Measurements from ENCODE around the gene SLC38A10. TPM values are rescaled to one million over a fixed set of nuclear protein-coding genes. Genes with fewer than 3 reads are reported as not detected.

SLC38A10 gene
- total RNA-seq, 1 donor from 2014 or later: 102 TPM

DNA sequence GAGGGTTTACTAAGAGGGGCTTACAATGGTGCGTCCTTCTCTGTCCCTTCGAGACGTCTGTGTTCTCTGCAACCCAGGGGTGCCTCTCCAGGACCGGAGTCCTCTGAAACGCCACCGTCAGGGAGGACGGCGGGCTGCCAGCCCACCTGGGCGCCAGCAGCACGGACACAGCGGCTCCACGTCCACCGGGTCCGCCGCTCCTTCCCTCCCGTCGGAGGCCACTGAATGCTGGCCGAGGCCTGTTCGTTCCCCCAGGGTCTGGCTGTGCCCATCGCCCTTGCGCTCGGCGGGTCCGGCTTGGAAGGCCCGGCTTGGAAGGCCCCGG is 56.7 kb downstream of the SLC38A10 start:
- Mint-ChIP-seq H3K36me3 (ENCODE audit: low read depth) (peaks cover 32% of the 10 kb centered on the region), H3K4me3 (ENCODE audit: low read depth) (peak overlapping the region; percentile 85), H3K27ac (no peak overlapping the region), H3K4me1 (ENCODE audit: low read depth) (peaks cover 20% of the 10 kb centered on the region), H3K9me3 (no peaks in the 10 kb centered on the region), H3K27me3 (ENCODE audit: low read depth) (no peaks in the 10 kb centered on the region)
- DNase-seq (ENCODE audit: low spot score): no peak
- intact Hi-C loops (cut with micrococcal nuclease): loop anchor here (5.0 kb wide), 1 partner anchor 249 kb away; no protein-coding TSS in a partner anchor

DNA sequence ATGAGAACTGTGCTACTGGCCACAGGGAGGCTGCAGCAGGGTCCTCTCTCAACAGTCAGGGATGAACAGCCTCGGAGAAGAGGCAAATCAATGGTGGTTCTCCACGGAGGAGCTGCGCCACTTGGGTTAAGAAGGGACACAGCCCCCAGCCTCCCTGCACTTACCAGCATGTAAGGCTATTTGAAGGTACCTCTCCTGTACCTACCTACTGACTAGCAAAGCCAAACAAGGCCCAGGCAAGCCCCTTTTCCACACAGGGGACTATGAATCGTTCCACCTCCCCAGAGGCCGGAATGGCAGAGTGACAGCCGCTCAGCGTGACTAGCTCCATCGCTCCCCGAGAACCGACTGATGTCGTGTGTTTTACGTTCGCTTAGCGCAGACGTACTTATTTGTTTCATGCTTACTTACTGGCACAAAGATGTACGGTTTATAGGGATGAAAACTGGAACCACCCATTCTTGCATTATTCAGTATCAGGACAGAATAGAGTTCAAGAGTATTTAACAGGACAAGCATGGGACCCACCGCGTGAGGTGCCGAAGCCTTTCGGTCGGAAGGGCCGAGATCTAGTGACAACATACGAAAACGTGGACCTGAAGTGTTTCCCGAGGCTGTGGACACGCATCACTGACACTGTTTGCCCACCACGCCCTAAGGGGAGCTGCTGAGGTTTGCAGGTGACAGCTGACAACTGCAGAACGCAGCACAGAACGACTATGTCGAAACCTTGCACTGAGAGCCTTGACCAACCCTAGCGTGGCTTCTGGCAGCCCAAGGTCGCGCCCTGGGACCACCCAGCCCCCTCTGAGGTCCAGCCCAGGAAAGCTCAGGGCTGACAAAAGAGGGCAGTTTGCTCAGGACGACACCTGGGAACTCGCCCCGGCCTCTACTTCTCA is 57.3 kb downstream of the SLC38A10 start:
- Mint-ChIP-seq H3K4me1 (ENCODE audit: low read depth) (peaks cover 20% of the 10 kb centered on the region), H3K9me3 (no peaks in the 10 kb centered on the region), H3K4me3 (ENCODE audit: low read depth) (peak overlapping the region; percentile 85), H3K27ac (no peak overlapping the region), H3K36me3 (ENCODE audit: low read depth) (peaks cover 32% of the 10 kb centered on the region), H3K27me3 (ENCODE audit: low read depth) (no peaks in the 10 kb centered on the region)
- intact Hi-C loops (cut with micrococcal nuclease): loop anchor here (5.0 kb wide), 1 partner anchor 249 kb away; no protein-coding TSS in a partner anchor
- no peak for DNase-seq (ENCODE audit: low spot score)

DNA sequence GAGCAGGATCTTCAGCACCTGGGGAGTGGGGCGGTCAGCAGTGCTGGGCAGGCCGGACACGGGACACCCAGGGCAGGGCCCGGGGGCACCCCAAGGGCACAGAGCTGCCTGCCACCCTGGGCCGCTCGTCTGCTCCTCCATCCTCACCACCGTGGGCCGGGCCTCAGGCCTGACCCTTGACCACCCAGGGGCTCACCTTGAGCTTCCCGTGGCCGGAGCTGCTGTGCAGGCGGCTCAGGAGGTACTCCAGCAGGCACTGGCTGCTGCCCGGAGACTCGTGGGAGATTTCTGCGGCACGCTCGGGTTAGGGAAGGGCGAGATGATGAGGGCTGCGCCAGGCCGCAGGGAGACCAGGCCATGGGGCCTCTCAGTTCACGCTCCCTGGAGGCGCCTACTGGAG is 58.3 kb downstream of the SLC38A10 start:
- H3K4me3 Mint-ChIP-seq (ENCODE audit: low read depth): peak overlapping the region; percentile 85
- no peak for DNase-seq (ENCODE audit: low spot score)
- no peaks in the 10 kb centered on the region for H3K9me3 Mint-ChIP-seq
- no peaks in the 10 kb centered on the region for H3K27me3 Mint-ChIP-seq (ENCODE audit: low read depth)
- intact Hi-C loops (cut with micrococcal nuclease): loop anchor here (5.0 kb wide), 1 partner anchor 251 kb away; no protein-coding TSS in a partner anchor
- H3K36me3 Mint-ChIP-seq (ENCODE audit: low read depth): peaks cover 26% of the 10 kb centered on the region
- peaks cover 17% of the 10 kb centered on the region for H3K4me1 Mint-ChIP-seq (ENCODE audit: low read depth)
- H3K27ac Mint-ChIP-seq: no peak overlapping the region

DNA sequence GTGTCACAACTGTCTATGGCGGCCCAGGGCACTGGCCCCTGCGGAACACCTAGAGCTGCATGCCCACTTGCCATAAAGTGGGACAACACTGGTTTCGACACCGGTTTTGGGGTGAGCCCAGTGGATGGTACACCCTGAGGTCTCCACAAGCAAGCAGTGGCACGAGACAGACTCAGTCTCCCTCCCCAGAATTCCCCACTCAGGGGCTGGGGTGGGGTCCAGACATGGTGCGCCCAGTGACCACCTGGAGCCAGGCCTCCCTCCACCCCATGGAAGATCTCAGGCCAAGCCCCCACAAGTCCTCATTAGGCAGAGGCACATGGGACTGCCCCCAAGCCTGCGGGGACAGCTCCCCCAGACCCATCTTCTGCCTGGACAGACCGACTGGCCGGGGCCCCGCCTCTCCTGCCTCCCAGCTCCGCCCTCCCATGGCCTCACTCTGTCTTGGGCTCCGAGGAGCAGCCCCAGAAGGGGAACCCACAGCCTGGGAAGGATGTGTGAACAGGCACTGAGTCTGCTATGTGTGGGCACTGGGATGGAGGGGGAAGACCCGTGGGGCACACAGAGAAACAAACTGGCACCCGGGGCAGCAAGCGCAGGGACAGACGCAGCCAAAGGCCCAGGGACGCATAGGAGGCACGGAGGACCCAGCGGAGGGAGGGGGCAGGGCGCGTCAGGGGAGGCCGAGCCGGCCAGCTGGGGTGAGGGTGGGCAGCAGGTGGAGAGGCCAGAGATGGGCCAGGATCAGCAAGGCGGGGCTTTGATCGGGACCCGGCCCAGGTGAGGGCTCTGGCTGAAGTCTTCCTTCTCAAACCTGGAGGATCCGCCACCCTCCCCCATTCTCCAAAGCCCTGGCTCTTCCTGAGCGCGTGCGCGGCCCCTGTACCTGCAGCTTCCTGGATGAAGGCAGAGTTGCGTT is 59.0 kb downstream of the SLC38A10 start:
- no peaks in the 10 kb centered on the region for H3K9me3 Mint-ChIP-seq
- no peak overlapping the region for H3K27ac Mint-ChIP-seq
- H3K4me1 Mint-ChIP-seq (ENCODE audit: low read depth): peaks cover 13% of the 10 kb centered on the region
- intact Hi-C loops (cut with micrococcal nuclease): loop anchor here (5.0 kb wide), 1 partner anchor 251 kb away; no protein-coding TSS in a partner anchor
- no peak for DNase-seq (ENCODE audit: low spot score)
- no peaks in the 10 kb centered on the region for H3K27me3 Mint-ChIP-seq (ENCODE audit: low read depth)
- peak overlapping the region; percentile 2 for H3K4me3 Mint-ChIP-seq (ENCODE audit: low read depth)
- peaks cover 20% of the 10 kb centered on the region for H3K36me3 Mint-ChIP-seq (ENCODE audit: low read depth)

DNA sequence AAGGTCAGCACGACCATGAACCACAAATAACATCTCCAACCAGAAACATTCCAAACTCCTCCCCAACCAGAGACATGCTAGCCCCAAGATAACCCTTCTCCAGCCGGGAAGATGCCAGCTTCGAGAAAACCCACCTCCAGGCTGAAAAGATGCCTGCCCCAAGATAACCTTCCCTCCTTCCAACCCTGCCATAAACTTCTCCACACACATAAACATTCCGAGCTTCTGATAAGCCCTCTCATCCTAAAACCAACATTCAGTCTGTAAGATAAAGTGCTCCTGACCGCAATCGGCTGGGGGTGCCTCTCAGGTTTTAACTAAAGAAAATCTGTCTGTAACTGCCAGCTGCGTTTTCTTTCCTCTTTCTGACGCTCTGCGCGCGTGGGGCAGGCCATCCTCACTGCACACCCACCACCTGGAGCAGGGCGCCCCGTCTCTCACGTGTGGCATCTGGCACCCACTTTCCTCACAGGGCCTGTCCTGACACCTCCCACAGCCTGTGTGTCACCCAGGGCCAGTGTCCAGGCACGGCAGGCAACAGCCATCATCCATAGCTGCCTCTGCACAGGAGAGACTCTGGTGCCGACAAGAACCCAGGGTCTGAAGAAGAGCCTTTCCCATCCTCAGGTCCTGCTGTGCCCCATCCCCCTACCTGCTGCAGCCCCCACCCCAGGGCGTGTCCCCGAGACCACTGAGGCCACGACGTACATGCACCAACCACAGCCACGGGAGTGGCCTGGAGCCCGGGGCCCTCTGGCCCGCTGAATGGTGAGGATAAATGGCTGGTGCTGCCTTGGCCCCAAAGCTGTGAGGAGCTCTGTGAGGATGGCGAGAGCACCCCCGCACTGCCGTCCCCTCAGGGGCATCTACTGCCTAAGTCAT is 59.9 kb downstream of the SLC38A10 start:
- Mint-ChIP-seq H3K9me3 (no peaks in the 10 kb centered on the region), H3K27ac (no peak overlapping the region), H3K36me3 (ENCODE audit: low read depth) (peaks cover 18% of the 10 kb centered on the region), H3K27me3 (ENCODE audit: low read depth) (no peaks in the 10 kb centered on the region), H3K4me3 (ENCODE audit: low read depth) (no peak overlapping the region), H3K4me1 (ENCODE audit: low read depth) (peaks cover 8% of the 10 kb centered on the region)
- intact Hi-C loops (cut with micrococcal nuclease): loop anchor here (5.0 kb wide), 1 partner anchor 252 kb away; no protein-coding TSS in a partner anchor
- no peak for DNase-seq (ENCODE audit: low spot score)

DNA sequence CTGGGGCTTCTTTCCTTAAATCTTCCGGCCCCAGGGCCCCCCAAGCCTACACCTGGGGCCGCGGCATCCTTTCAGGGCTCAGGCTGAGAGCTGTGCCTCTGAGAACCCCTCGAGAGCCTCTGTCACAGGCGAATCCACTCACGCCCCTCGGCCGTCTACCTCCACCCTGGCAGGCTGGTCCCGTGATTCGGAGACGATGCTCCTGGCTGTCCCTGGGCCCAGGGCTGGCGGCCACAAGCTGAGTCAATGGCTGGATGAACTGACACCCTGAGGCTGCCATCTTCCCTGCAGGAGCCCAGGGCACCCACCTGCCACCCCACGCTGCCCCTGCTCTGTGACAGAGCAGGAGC is 60.6 kb downstream of the SLC38A10 start:
- intact Hi-C loops (cut with micrococcal nuclease): no loop called here
- DNase-seq (ENCODE audit: low spot score): no peak
- Mint-ChIP-seq H3K36me3 (ENCODE audit: low read depth) (peaks cover 19% of the 10 kb centered on the region), H3K27ac (no peak overlapping the region), H3K4me3 (ENCODE audit: low read depth) (no peak overlapping the region), H3K9me3 (no peaks in the 10 kb centered on the region), H3K4me1 (ENCODE audit: low read depth) (peaks cover 8% of the 10 kb centered on the region), H3K27me3 (ENCODE audit: low read depth) (no peaks in the 10 kb centered on the region)

DNA sequence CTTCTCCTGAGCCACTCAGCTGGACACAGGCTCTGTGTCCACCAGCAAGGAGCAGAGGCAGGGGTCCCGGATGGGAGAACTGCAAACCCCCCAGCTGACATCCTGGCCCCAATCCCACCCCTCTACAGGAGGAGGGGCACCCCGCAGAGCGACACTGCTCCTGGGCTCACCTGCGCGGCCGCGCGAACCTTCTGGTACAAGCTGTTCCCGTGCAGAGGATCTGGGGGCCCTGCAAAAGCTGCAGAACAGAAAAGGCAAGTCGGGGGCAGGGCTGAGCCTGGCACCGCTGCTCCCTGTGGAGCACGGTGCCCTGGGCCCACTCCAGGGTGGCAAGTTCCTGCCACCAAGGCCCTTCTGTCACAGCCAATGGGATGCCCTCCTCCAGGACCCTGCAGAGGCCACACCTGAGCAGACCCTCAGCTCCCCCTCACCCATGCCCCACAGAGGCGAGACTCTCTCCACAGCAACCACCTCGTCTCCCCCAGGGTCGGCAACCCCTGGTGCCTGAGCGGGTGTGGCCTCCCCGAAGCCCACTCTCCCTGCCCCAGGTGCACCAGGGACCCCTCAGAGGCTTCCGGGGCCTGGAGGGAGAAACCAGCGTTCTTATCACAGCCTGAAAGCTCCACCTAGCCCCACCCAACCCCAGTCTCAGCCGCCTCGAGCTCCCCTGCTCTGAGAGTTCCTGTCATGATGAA is 61.1 kb downstream of the SLC38A10 start:
- DNase-seq (ENCODE audit: low spot score): no peak
- peaks cover 8% of the 10 kb centered on the region for H3K4me1 Mint-ChIP-seq (ENCODE audit: low read depth)
- no peak overlapping the region for H3K4me3 Mint-ChIP-seq (ENCODE audit: low read depth)
- intact Hi-C loops (cut with micrococcal nuclease): no loop called here
- no peak overlapping the region for H3K27ac Mint-ChIP-seq
- no peaks in the 10 kb centered on the region for H3K27me3 Mint-ChIP-seq (ENCODE audit: low read depth)
- peaks cover 19% of the 10 kb centered on the region for H3K36me3 Mint-ChIP-seq (ENCODE audit: low read depth)
- no peaks in the 10 kb centered on the region for H3K9me3 Mint-ChIP-seq

DNA sequence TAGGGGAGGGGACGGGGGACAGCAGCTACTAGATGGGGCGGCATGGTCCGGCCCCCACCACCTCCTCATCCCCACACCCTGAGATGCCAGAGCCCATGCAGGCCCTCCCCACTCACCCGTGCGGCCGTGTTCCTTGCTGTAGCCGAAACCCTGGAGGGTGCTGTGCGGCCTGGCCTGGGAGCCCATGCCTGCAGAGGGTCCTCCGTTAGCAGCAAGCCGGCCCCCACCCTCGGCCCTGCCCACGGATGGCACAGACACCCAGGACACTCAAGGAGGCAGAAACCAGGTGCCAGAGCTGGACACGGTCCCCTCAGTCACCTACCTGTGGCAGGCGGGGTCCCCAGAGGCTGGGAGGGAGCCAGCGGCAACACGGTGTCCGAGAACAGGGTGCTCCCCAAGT is 61.8 kb downstream of the SLC38A10 start:
- Mint-ChIP-seq H3K36me3 (ENCODE audit: low read depth) (peaks cover 20% of the 10 kb centered on the region), H3K27ac (no peak overlapping the region), H3K27me3 (ENCODE audit: low read depth) (no peaks in the 10 kb centered on the region), H3K4me1 (ENCODE audit: low read depth) (peaks cover 8% of the 10 kb centered on the region), H3K9me3 (no peaks in the 10 kb centered on the region), H3K4me3 (ENCODE audit: low read depth) (no peak overlapping the region)
- no peak for DNase-seq (ENCODE audit: low spot score)
- intact Hi-C loops (cut with micrococcal nuclease): no loop called here

DNA sequence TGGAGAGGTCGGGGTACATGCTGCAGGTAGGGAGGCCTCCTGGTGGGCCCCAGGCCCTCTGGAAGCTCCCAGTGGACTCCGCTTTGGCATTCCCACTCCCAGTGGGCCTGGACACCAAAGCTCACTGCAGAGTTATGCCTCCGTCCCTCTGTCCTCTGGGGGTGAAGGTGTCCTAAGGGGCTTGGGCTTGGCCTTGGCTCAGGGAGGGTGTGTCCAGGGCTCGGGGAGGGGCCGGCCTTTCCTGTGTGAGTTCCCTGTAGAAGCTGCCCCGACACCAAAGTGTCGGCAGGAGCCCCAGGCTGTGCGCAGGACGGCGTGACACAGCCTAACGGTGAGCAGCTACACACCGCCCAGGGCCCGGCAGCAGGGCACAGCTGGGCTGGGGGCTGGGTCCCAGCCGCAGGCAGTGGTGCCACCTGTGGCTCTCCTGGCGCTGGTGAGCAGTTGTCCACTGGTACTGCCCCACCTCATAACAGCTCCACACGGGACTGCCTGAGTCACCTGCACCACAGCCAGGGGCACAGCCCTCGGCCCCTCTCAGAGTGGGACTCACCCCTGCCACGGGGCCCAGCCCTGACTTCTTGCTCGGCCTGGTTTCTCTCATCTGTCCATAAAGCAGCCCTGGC is 62.4 kb downstream of the SLC38A10 start:
- Mint-ChIP-seq H3K4me1 (ENCODE audit: low read depth) (peaks cover 10% of the 10 kb centered on the region), H3K9me3 (no peaks in the 10 kb centered on the region), H3K27ac (no peak overlapping the region), H3K4me3 (ENCODE audit: low read depth) (no peak overlapping the region), H3K27me3 (ENCODE audit: low read depth) (no peaks in the 10 kb centered on the region), H3K36me3 (ENCODE audit: low read depth) (peaks cover 26% of the 10 kb centered on the region)
- no peak for DNase-seq (ENCODE audit: low spot score)
- intact Hi-C loops (cut with micrococcal nuclease): no loop called here

DNA sequence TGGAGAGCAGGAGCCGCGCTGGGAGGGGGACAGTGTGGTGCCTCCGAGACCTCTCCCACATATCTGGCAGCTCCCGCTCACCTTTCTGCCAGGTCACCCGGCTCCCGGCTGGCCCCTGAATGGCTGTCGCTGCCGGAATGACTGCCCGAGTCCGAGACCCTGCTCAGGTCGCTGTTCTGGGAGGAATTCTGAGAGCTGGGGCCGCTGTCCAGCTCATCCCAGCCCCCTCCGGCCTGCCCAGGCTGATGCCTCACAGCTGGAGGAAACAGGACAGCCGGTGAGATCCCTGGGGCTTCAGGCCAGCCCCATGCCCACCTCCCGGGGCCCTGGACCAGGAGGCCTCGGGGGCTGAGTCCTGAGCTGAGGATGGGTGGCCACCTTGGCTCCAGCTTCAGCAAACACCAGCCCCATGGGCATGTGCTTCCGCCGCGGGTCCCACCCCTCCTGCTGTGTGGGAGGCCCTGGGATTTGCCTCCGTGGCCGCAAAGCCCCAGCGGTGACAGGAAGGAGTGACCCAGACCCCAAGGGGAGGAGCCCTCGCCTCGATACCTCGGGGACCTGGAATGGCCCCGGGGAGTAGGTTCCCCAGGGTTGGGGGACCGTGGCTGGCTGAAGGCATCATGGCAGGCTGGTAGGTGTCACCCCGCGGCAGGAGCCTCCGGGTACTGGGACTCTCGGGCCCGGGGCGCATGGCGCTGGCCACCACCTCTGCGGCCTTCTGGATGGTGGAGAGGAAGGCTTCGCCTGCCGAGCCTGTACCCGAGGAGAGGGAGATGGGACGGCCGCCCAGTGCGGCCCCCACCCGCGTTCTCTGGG is 63.1 kb downstream of the SLC38A10 start:
- DNase-seq (ENCODE audit: low spot score): no peak
- intact Hi-C loops (cut with micrococcal nuclease): no loop called here
- no peak overlapping the region for H3K27ac Mint-ChIP-seq
- H3K36me3 Mint-ChIP-seq (ENCODE audit: low read depth): peaks cover 29% of the 10 kb centered on the region
- no peaks in the 10 kb centered on the region for H3K9me3 Mint-ChIP-seq
- H3K27me3 Mint-ChIP-seq (ENCODE audit: low read depth): no peaks in the 10 kb centered on the region
- no peak overlapping the region for H3K4me3 Mint-ChIP-seq (ENCODE audit: low read depth)
- peaks cover 6% of the 10 kb centered on the region for H3K4me1 Mint-ChIP-seq (ENCODE audit: low read depth)

DNA sequence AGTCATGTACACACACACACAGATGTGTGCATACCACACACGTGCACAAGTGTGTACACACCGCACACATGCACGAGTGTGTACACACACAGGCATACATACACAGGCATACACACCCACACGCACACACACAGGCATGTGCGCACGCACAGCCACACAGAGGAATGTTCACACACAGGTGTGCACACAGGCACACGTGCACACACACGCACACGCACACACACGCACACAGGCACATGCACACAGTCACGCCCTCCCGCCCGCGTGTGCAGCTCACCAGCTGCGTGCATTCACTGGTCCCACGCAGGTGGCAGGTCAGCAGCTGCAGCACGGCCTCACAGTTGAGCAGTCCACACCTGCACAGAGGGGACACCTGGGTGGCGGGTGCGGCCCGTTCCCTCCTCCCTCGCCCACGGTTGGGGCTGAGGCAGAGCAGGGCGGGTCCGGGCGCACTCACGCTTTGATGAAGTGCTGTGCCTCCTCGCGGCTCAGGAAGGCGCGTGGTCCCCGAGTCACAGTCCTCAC is 63.9 kb downstream of the SLC38A10 start:
- H3K9me3 Mint-ChIP-seq: no peaks in the 10 kb centered on the region

More for the DNA sequence above, 63.9 kb downstream of the SLC38A10 start:
- intact Hi-C loops (cut with micrococcal nuclease): no loop called here
- peaks cover 6% of the 10 kb centered on the region for H3K4me1 Mint-ChIP-seq (ENCODE audit: low read depth)
- no peak for DNase-seq (ENCODE audit: low spot score)
- no peak overlapping the region for H3K27ac Mint-ChIP-seq
- no peak overlapping the region for H3K4me3 Mint-ChIP-seq (ENCODE audit: low read depth)
- H3K27me3 Mint-ChIP-seq (ENCODE audit: low read depth): no peaks in the 10 kb centered on the region
- peaks cover 29% of the 10 kb centered on the region for H3K36me3 Mint-ChIP-seq (ENCODE audit: low read depth)
